ENCODE data around the gene EDN3. TPM values are rescaled to one million over a fixed set of nuclear protein-coding genes. Genes with fewer than 3 reads are reported as not detected.

The EDN3 gene
- total and polyA plus RNA-seq, 2 of the 8 experiments (the other 6 are each of a cell fraction or from before 2014, with no cell fraction given) = 0.17 to 0.38 TPM

DNA sequence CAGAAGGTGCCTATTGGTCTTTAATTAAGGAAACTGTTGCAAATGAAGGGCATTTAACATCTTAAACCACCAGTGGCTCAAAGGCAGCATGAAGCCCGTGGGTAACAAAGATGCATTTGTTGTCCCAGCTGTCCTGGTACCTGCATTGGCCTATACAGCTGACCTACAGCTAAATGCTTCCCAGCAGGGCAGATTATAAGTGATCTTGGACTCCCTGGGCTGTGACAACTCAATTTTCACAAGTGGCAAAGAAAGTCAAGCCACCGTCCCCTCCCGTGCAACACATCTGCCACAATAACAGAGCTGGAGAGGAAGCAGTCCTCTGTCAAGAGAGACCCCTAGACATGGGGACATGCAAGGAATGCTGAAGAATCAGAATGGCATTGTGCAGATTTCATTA lies 31.5 kb upstream of the EDN3 start (continued):
- TF ChIP-seq, protein P1, sequence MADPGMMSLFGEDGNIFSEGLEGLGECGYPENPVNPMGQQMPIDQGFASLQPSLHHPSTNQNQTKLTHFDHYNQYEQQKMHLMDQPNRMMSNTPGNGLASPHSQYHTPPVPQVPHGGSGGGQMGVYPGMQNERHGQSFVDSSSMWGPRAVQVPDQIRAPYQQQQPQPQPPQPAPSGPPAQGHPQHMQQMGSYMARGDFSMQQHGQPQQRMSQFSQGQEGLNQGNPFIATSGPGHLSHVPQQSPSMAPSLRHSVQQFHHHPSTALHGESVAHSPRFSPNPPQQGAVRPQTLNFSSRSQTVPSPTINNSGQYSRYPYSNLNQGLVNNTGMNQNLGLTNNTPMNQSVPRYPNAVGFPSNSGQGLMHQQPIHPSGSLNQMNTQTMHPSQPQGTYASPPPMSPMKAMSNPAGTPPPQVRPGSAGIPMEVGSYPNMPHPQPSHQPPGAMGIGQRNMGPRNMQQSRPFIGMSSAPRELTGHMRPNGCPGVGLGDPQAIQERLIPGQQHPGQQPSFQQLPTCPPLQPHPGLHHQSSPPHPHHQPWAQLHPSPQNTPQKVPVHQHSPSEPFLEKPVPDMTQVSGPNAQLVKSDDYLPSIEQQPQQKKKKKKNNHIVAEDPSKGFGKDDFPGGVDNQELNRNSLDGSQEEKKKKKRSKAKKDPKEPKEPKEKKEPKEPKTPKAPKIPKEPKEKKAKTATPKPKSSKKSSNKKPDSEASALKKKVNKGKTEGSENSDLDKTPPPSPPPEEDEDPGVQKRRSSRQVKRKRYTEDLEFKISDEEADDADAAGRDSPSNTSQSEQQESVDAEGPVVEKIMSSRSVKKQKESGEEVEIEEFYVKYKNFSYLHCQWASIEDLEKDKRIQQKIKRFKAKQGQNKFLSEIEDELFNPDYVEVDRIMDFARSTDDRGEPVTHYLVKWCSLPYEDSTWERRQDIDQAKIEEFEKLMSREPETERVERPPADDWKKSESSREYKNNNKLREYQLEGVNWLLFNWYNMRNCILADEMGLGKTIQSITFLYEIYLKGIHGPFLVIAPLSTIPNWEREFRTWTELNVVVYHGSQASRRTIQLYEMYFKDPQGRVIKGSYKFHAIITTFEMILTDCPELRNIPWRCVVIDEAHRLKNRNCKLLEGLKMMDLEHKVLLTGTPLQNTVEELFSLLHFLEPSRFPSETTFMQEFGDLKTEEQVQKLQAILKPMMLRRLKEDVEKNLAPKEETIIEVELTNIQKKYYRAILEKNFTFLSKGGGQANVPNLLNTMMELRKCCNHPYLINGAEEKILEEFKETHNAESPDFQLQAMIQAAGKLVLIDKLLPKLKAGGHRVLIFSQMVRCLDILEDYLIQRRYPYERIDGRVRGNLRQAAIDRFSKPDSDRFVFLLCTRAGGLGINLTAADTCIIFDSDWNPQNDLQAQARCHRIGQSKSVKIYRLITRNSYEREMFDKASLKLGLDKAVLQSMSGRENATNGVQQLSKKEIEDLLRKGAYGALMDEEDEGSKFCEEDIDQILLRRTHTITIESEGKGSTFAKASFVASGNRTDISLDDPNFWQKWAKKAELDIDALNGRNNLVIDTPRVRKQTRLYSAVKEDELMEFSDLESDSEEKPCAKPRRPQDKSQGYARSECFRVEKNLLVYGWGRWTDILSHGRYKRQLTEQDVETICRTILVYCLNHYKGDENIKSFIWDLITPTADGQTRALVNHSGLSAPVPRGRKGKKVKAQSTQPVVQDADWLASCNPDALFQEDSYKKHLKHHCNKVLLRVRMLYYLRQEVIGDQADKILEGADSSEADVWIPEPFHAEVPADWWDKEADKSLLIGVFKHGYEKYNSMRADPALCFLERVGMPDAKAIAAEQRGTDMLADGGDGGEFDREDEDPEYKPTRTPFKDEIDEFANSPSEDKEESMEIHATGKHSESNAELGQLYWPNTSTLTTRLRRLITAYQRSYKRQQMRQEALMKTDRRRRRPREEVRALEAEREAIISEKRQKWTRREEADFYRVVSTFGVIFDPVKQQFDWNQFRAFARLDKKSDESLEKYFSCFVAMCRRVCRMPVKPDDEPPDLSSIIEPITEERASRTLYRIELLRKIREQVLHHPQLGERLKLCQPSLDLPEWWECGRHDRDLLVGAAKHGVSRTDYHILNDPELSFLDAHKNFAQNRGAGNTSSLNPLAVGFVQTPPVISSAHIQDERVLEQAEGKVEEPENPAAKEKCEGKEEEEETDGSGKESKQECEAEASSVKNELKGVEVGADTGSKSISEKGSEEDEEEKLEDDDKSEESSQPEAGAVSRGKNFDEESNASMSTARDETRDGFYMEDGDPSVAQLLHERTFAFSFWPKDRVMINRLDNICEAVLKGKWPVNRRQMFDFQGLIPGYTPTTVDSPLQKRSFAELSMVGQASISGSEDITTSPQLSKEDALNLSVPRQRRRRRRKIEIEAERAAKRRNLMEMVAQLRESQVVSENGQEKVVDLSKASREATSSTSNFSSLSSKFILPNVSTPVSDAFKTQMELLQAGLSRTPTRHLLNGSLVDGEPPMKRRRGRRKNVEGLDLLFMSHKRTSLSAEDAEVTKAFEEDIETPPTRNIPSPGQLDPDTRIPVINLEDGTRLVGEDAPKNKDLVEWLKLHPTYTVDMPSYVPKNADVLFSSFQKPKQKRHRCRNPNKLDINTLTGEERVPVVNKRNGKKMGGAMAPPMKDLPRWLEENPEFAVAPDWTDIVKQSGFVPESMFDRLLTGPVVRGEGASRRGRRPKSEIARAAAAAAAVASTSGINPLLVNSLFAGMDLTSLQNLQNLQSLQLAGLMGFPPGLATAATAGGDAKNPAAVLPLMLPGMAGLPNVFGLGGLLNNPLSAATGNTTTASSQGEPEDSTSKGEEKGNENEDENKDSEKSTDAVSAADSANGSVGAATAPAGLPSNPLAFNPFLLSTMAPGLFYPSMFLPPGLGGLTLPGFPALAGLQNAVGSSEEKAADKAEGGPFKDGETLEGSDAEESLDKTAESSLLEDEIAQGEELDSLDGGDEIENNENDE (IDR thresholded peaks at IDR 0.05; ENCODE audit: insufficient replicate concordance, low read length) = peak; percentile 38
- peak; percentile 57 for TF ChIP-seq CTBP2 (IDR thresholded peaks at IDR 0.05; ENCODE audit: borderline replicate concordance, insufficient read depth, insufficient read length, low read length)
